ENCODE measurements around the gene ALDH4A1. TPM values are rescaled to one million over a fixed set of nuclear protein-coding genes. Genes with fewer than 3 reads are reported as not detected.

The ALDH4A1 gene
- total RNA-seq, 1 experiment from 2014 or later, result 31.0 TPM

DNA sequence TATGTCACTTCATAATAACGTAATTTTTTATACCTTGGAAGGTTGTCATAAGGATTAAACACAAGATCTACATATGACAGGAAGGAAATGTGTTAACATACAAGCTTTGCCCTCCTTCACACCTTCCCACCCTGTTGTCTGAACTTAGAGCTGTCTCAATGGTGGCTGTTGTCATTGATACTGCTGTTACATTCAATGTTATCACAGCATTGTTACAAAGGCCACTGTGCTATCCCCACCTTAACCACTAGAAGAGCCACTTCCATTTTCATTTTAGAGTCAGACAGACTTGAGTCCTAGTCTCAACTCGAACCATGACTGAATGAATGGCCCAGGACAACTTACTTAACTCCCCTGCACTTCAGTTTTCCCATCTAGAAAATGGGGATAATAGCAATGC, 74.1 kb downstream of the ALDH4A1 start:
- DNase-seq (ENCODE audit: low spot score) (no peak), ATAC-seq (no peak)
- TF ChIP-seq MXD4 (CRISPR knock-in tag; IDR thresholded peaks at IDR 0.05; ENCODE audit: borderline replicate concordance) (no peak), ZNF396 (CRISPR knock-in tag; IDR thresholded peaks at IDR 0.05; ENCODE audit: borderline replicate concordance) (no peak), IRF2 (CRISPR knock-in tag; IDR thresholded peaks at IDR 0.05; ENCODE audit: borderline replicate concordance, low read depth) (no peak), SP1 (CRISPR knock-in tag; conservative IDR thresholded peaks at IDR 0.05) (no peak), ZNF219 (CRISPR knock-in tag; IDR thresholded peaks at IDR 0.05; ENCODE audit: borderline replicate concordance) (no peak), TCF7 (CRISPR knock-in tag; IDR thresholded peaks at IDR 0.05; ENCODE audit: low read depth) (no peak), FOXK1 (CRISPR knock-in tag; IDR thresholded peaks at IDR 0.05) (no peak), RELA (CRISPR knock-in tag; IDR thresholded peaks at IDR 0.05; ENCODE audit: borderline replicate concordance) (no peak), CBFB (CRISPR knock-in tag; IDR thresholded peaks at IDR 0.05; ENCODE audit: low read depth) (no peak), ZNF232 (CRISPR knock-in tag; IDR thresholded peaks at IDR 0.05) (no peak), ESRRA (CRISPR knock-in tag; IDR thresholded peaks at IDR 0.05; ENCODE audit: borderline replicate concordance) (no peak), TEAD1 (CRISPR knock-in tag; IDR thresholded peaks at IDR 0.05) (no peak)
- TF ChIP-seq, protein P1, sequence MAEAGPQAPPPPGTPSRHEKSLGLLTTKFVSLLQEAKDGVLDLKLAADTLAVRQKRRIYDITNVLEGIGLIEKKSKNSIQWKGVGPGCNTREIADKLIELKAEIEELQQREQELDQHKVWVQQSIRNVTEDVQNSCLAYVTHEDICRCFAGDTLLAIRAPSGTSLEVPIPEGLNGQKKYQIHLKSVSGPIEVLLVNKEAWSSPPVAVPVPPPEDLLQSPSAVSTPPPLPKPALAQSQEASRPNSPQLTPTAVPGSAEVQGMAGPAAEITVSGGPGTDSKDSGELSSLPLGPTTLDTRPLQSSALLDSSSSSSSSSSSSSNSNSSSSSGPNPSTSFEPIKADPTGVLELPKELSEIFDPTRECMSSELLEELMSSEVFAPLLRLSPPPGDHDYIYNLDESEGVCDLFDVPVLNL (CRISPR knock-in tag; IDR thresholded peaks at IDR 0.05; ENCODE audit: borderline replicate concordance, low read depth), result no peak
- TF ChIP-seq, protein P2, sequence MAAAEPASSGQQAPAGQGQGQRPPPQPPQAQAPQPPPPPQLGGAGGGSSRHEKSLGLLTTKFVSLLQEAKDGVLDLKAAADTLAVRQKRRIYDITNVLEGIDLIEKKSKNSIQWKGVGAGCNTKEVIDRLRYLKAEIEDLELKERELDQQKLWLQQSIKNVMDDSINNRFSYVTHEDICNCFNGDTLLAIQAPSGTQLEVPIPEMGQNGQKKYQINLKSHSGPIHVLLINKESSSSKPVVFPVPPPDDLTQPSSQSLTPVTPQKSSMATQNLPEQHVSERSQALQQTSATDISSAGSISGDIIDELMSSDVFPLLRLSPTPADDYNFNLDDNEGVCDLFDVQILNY (CRISPR knock-in tag; IDR thresholded peaks at IDR 0.05), result no peak
- TF ChIP-seq, protein P3, sequence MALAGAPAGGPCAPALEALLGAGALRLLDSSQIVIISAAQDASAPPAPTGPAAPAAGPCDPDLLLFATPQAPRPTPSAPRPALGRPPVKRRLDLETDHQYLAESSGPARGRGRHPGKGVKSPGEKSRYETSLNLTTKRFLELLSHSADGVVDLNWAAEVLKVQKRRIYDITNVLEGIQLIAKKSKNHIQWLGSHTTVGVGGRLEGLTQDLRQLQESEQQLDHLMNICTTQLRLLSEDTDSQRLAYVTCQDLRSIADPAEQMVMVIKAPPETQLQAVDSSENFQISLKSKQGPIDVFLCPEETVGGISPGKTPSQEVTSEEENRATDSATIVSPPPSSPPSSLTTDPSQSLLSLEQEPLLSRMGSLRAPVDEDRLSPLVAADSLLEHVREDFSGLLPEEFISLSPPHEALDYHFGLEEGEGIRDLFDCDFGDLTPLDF (CRISPR knock-in tag; IDR thresholded peaks at IDR 0.05), result no peak
- TF ChIP-seq, protein P4, sequence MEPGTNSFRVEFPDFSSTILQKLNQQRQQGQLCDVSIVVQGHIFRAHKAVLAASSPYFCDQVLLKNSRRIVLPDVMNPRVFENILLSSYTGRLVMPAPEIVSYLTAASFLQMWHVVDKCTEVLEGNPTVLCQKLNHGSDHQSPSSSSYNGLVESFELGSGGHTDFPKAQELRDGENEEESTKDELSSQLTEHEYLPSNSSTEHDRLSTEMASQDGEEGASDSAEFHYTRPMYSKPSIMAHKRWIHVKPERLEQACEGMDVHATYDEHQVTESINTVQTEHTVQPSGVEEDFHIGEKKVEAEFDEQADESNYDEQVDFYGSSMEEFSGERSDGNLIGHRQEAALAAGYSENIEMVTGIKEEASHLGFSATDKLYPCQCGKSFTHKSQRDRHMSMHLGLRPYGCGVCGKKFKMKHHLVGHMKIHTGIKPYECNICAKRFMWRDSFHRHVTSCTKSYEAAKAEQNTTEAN (CRISPR knock-in tag; IDR thresholded peaks at IDR 0.05), result no peak
- TF ChIP-seq, protein P5, sequence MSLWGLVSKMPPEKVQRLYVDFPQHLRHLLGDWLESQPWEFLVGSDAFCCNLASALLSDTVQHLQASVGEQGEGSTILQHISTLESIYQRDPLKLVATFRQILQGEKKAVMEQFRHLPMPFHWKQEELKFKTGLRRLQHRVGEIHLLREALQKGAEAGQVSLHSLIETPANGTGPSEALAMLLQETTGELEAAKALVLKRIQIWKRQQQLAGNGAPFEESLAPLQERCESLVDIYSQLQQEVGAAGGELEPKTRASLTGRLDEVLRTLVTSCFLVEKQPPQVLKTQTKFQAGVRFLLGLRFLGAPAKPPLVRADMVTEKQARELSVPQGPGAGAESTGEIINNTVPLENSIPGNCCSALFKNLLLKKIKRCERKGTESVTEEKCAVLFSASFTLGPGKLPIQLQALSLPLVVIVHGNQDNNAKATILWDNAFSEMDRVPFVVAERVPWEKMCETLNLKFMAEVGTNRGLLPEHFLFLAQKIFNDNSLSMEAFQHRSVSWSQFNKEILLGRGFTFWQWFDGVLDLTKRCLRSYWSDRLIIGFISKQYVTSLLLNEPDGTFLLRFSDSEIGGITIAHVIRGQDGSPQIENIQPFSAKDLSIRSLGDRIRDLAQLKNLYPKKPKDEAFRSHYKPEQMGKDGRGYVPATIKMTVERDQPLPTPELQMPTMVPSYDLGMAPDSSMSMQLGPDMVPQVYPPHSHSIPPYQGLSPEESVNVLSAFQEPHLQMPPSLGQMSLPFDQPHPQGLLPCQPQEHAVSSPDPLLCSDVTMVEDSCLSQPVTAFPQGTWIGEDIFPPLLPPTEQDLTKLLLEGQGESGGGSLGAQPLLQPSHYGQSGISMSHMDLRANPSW (CRISPR knock-in tag; conservative IDR thresholded peaks at IDR 0.05; ENCODE audit: low read depth), result no peak
- TF ChIP-seq, protein P6, sequence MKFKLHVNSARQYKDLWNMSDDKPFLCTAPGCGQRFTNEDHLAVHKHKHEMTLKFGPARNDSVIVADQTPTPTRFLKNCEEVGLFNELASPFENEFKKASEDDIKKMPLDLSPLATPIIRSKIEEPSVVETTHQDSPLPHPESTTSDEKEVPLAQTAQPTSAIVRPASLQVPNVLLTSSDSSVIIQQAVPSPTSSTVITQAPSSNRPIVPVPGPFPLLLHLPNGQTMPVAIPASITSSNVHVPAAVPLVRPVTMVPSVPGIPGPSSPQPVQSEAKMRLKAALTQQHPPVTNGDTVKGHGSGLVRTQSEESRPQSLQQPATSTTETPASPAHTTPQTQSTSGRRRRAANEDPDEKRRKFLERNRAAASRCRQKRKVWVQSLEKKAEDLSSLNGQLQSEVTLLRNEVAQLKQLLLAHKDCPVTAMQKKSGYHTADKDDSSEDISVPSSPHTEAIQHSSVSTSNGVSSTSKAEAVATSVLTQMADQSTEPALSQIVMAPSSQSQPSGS (CRISPR knock-in tag; IDR thresholded peaks at IDR 0.05; ENCODE audit: borderline replicate concordance, low read depth), result no peak
- POLR2A ChIA-PET, result no interaction called here
- H3K36me3 Mint-ChIP-seq, result peaks cover 10% of the 10 kb centered on the region
- H3K9me3 Mint-ChIP-seq, result peaks cover 42% of the 10 kb centered on the region
- H3K27ac Mint-ChIP-seq, result no peak overlapping the region
- H3K4me3 Mint-ChIP-seq, result no peak overlapping the region
- CTCF ChIA-PET, result no interaction called here
- peaks cover 23% of the 10 kb centered on the region for H3K27me3 Mint-ChIP-seq (ENCODE audit: low read depth)
- no peaks in the 10 kb centered on the region for H3K4me1 Mint-ChIP-seq
